ENCODE data around the gene DOHH.

GRCh38 chr19:3532154-3532786, 31.8 kb upstream of the DOHH start:
- TF ChIP-seq POLR2AphosphoS5 (IDR thresholded peaks at IDR 0.05) (no peak), POLR2A (IDR thresholded peaks at IDR 0.05) (no peak), EP300 (IDR thresholded peaks at IDR 0.05) (no peak)
- TF ChIP-seq, protein P1, sequence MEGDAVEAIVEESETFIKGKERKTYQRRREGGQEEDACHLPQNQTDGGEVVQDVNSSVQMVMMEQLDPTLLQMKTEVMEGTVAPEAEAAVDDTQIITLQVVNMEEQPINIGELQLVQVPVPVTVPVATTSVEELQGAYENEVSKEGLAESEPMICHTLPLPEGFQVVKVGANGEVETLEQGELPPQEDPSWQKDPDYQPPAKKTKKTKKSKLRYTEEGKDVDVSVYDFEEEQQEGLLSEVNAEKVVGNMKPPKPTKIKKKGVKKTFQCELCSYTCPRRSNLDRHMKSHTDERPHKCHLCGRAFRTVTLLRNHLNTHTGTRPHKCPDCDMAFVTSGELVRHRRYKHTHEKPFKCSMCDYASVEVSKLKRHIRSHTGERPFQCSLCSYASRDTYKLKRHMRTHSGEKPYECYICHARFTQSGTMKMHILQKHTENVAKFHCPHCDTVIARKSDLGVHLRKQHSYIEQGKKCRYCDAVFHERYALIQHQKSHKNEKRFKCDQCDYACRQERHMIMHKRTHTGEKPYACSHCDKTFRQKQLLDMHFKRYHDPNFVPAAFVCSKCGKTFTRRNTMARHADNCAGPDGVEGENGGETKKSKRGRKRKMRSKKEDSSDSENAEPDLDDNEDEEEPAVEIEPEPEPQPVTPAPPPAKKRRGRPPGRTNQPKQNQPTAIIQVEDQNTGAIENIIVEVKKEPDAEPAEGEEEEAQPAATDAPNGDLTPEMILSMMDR (IDR thresholded peaks at IDR 0.05) = no peak

Data from sigmoid colon (tissue), 4 donors.